Measurements from ENCODE around the gene CARMIL1. TPM values are rescaled to one million over a fixed set of nuclear protein-coding genes. Genes with fewer than 3 reads are reported as not detected.

The CARMIL1 gene
- polyA plus RNA-seq, 1 of the 3 experiments (the other 2 are of a cell fraction), result 1.7 TPM

DNA sequence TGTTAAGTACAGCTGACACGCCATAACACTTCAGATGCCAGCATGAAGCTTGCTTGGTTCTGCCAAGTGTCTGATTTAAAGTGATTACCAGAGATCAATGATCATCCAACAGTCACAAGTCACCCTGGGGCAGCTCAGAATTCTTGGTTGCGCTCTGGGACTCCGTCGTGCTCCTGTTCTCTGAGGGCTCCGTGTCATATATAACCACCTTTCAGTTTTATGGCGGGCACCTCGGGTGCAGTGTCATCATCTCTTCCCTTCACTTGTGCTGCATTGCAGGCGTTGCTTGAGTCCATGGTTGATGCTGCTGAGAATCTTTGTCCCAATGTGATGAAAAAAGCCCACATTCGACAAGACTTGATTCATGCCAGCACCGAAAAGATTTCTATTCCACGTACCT, 271.5 kb downstream of the CARMIL1 start:
- Histone ChIP-seq H3K4me1 (ENCODE audit: control insufficient read depth in 1 of 2, insufficient read depth in 2 of 2, low read depth in 1 of 2, low read length in 1 of 2) (peaks cover 0 to 6% of the 10 kb centered on the region in 2 experiments; a peak in 2 of 4 replicates), H3K36me3 (replicated peaks in 1 of 2; ENCODE audit: control insufficient read depth in 1 of 2, insufficient read depth in 2 of 2, low read length in 1 of 2) (no peaks in the 10 kb centered on the region), H3K27me3 (ENCODE audit: insufficient read depth) (no peaks in the 10 kb centered on the region), H2AFZ (ENCODE audit: low read depth) (no peak overlapping the region), H3F3A (replicated peaks; ENCODE audit: insufficient read depth) (no peaks in the 10 kb centered on the region), H3K79me2 (ENCODE audit: insufficient read depth) (no peaks in the 10 kb centered on the region), H3K4me3 (ENCODE audit: low read depth in 2 of 2, low read length in 1 of 2) (no peak overlapping the region), H3K9ac (no peak overlapping the region), H3K4me2 (no peak overlapping the region), H3K27ac (ENCODE audit: low read depth in 2 of 2, low read length in 1 of 2) (no peak overlapping the region), H4K20me1 (ENCODE audit: insufficient read depth) (no peaks in the 10 kb centered on the region), H3K9me2 (no peaks in the 10 kb centered on the region), H3K9me3 (no peaks in the 10 kb centered on the region)
- no peak for DNase-seq
- POLR2A ChIA-PET, result no interaction called here
- no peak for TF ChIP-seq EZH2phosphoT487 (IDR thresholded peaks at IDR 0.05; ENCODE audit: borderline replicate concordance, low read depth)
- TF ChIP-seq YY1 (IDR thresholded peaks at IDR 0.05; ENCODE audit: low read depth), result no peak
- TF ChIP-seq JUND (IDR thresholded peaks at IDR 0.05), result no peak
- no peak for TF ChIP-seq MEF2A (IDR thresholded peaks at IDR 0.05; ENCODE audit: borderline replicate concordance, low read depth)
- TF ChIP-seq CHD2 (IDR thresholded peaks at IDR 0.05; ENCODE audit: low read length, partially characterized antibody), result no peak
- TF ChIP-seq GABPA (IDR thresholded peaks at IDR 0.05; ENCODE audit: low read depth), result no peak
- TF ChIP-seq RFX5 (IDR thresholded peaks at IDR 0.05; ENCODE audit: low read length), result no peak
- TF ChIP-seq, protein P1, sequence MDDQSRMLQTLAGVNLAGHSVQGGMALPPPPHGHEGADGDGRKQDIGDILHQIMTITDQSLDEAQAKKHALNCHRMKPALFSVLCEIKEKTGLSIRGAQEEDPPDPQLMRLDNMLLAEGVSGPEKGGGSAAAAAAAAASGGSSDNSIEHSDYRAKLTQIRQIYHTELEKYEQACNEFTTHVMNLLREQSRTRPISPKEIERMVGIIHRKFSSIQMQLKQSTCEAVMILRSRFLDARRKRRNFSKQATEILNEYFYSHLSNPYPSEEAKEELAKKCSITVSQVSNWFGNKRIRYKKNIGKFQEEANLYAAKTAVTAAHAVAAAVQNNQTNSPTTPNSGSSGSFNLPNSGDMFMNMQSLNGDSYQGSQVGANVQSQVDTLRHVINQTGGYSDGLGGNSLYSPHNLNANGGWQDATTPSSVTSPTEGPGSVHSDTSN (IDR thresholded peaks at IDR 0.05), result no peak
- no peak for TF ChIP-seq EP300 (IDR thresholded peaks at IDR 0.05; ENCODE audit: borderline replicate concordance in 1 of 2, low read depth in 1 of 2, low read length in 1 of 2)
- TF ChIP-seq SMC3 (IDR thresholded peaks at IDR 0.05; ENCODE audit: low read depth, low read length), result no peak
- no peak for TF ChIP-seq RCOR1 (IDR thresholded peaks at IDR 0.05; ENCODE audit: low read length)
- no peak for TF ChIP-seq POLR2AphosphoS5 (IDR thresholded peaks at IDR 0.05; ENCODE audit: low read depth, low read length)
- TF ChIP-seq TCF12 (IDR thresholded peaks at IDR 0.05), result no peak
- no peak for TF ChIP-seq CTCF (IDR thresholded peaks at IDR 0.05)
- no peak for TF ChIP-seq ZBTB33 (IDR thresholded peaks at IDR 0.05; ENCODE audit: borderline replicate concordance, low read depth)
- no peak for TF ChIP-seq ELF1 (IDR thresholded peaks at IDR 0.05)
- 91% methylated on average over 11 of the region's 11 CpGs for WGBS (ENCODE audit: low lambda C conversion rate)
- CTCF ChIA-PET, result interaction anchor here (0.9 to 2.5 kb wide), 7 partner anchors 9 to 327 kb away, joined by 4 to 9 read pairs (median 5); partner anchors contain the start of gene CARMIL1
